SU-DHL-6 (cell line): ENCODE data around the gene ADCY3.

Experiments used
- H2AFZ ChIP-seq: fragments of 200-600 bp; sonication (generic); 2 replicates; pipeline ENCODE4 v1.6.1; 2014; ENCODE audit warnings: low read depth, mild to moderate bottlenecking, moderate library complexity, mixed read lengths, antibody characterized with exemption, low read length; ENCODE audit not compliant: severe bottlenecking
- H3F3A ChIP-seq: fragments of 200-600 bp; shearing (Covaris generic); 2 replicates; pipeline ENCODE4 v1.6.0; 2016; ENCODE audit warnings: antibody characterized with exemption, mild to moderate bottlenecking; ENCODE audit not compliant: insufficient read depth
- H3K27ac ChIP-seq: fragments of 200-600 bp; sonication (generic); 2 replicates; pipeline ENCODE4 v1.5.1; 2016; ENCODE audit warnings: low read depth, mild to moderate bottlenecking, low read length, moderate library complexity, mixed read lengths
- H3K27me3 ChIP-seq: fragments of 200-600 bp; sonication (generic), shearing (Covaris generic); 2 replicates; pipeline ENCODE4 v1.6.0; 2014; ENCODE audit warnings: mild to moderate bottlenecking, low read length
- H3K36me3 ChIP-seq: fragments of 200-600 bp; sonication (generic); 2 replicates; pipeline ENCODE4 v1.6.1; 2014; ENCODE audit warnings: mild to moderate bottlenecking, low read length, mixed read lengths
- H3K4me2 ChIP-seq: fragments of 300-600, 200-600 bp; shearing (Covaris generic), sonication (generic); 2 replicates; pipeline ENCODE4 v1.6.0; 2014; ENCODE audit warnings: low read length, low read depth, mild to moderate bottlenecking; ENCODE audit not compliant: poor library complexity, severe bottlenecking
- H3K4me3 ChIP-seq: fragments of 200-600 bp; sonication (generic); 2 replicates; pipeline ENCODE4 v1.5.1; 2014; ENCODE audit warnings: antibody characterized with exemption, low read length, mild to moderate bottlenecking, mixed read lengths; ENCODE audit not compliant: insufficient read depth, poor library complexity, severe bottlenecking
- H3K79me2 ChIP-seq: fragments of 200-600 bp; sonication (generic); 2 replicates; pipeline ENCODE4 v1.6.1; 2014; ENCODE audit warnings: mild to moderate bottlenecking, low read length, moderate library complexity; ENCODE audit not compliant: insufficient read depth
- H3K9ac ChIP-seq: fragments of 200-600 bp; sonication (generic); 2 replicates; pipeline ENCODE4 v1.7.0; 2014; ENCODE audit warnings: mild to moderate bottlenecking, low read length
- H3K9me2 ChIP-seq: fragments of 200-600 bp; sonication (generic); replicated peaks from 2 replicates; pipeline ENCODE4 v1.6.1; 2014; ENCODE audit warnings: low read length; ENCODE audit not compliant: insufficient read depth
- H3K9me3 ChIP-seq: fragments of 200-600 bp; sonication (generic); 2 replicates; pipeline ENCODE4 v1.6.1; 2014; ENCODE audit warnings: low read length, mixed read lengths; ENCODE audit not compliant: insufficient read depth
- H4K20me1 ChIP-seq: fragments of 200-600 bp; sonication (generic); 2 replicates; pipeline ENCODE4 v1.6.1; 2014; ENCODE audit warnings: low read depth, mild to moderate bottlenecking, antibody characterized with exemption, low read length, moderate library complexity, mixed read lengths
- CTCF ChIP-seq: fragments of 200-600 bp; sonication (generic); IDR thresholded peaks from one replicate; pipeline ENCODE4 v1.5.1; 2017; ENCODE audit warnings: antibody characterized with exemption, mild to moderate bottlenecking, low read length, moderate library complexity; ENCODE audit not compliant: insufficient read depth, poor library complexity, severe bottlenecking
- EZH2phosphoT487 ChIP-seq: fragments of 200-600 bp; sonication (generic), shearing (Covaris generic); conservative IDR thresholded peaks from 2 replicates; pipeline ENCODE4 v1.6.1; 2018; ENCODE audit warnings: mild to moderate bottlenecking, antibody characterized with exemption, low read length, moderate library complexity, mixed read lengths

Gene ADCY3

GRCh38 chr2:24827321-24828237 is 92.5 kb downstream of the ADCY3 start:
- H3F3A ChIP-seq = peaks cover 6% of the 10 kb centered on the region; the same call in 1 of the 2 replicates
- no peak overlapping the region for H3K27ac ChIP-seq
- no peaks in the 10 kb centered on the region for H3K9me2 ChIP-seq
- H3K9ac ChIP-seq = no peak overlapping the region
- H3K79me2 ChIP-seq = no peaks in the 10 kb centered on the region
- no peaks in the 10 kb centered on the region for H3K9me3 ChIP-seq
- no peaks in the 10 kb centered on the region for H4K20me1 ChIP-seq
- no peak overlapping the region for H3K4me3 ChIP-seq
- H3K36me3 ChIP-seq = no peaks in the 10 kb centered on the region
- no peaks in the 10 kb centered on the region for H3K27me3 ChIP-seq
- no peak for TF ChIP-seq EZH2phosphoT487
- TF ChIP-seq CTCF = peak; percentile 88
- H3K4me2 ChIP-seq = no peak overlapping the region
- no peak overlapping the region for H2AFZ ChIP-seq

DNA sequence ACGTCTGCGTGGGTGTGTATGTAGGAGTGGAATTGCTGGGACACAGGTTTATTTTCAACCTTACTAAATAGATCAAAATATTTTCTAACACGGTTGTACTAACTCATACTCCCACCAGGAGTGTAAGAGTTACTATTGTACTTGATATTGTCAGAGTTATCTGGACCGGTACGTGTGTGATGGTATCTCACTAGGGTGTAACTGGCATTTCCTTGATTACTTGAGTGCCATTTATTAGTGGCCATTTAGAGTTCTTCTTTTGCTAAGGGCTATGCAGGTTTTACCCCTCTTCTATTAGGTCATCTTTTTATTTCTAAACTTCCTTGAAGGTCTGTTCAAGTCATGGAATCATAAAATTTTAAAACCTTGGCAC is 93.3 kb downstream of the ADCY3 start:
- H3K27me3 ChIP-seq = no peaks in the 10 kb centered on the region
- no peaks in the 10 kb centered on the region for H4K20me1 ChIP-seq
- H3K79me2 ChIP-seq = no peaks in the 10 kb centered on the region
- H3K9me3 ChIP-seq = no peaks in the 10 kb centered on the region
- H3K4me2 ChIP-seq = no peak overlapping the region
- peaks cover 6% of the 10 kb centered on the region; the same call in 1 of the 2 replicates for H3F3A ChIP-seq
- no peaks in the 10 kb centered on the region for H3K36me3 ChIP-seq
- no peak overlapping the region for H2AFZ ChIP-seq
- H3K4me3 ChIP-seq = no peak overlapping the region
- H3K9me2 ChIP-seq = no peaks in the 10 kb centered on the region
- no peak overlapping the region for H3K9ac ChIP-seq
- H3K27ac ChIP-seq = no peak overlapping the region
- TF ChIP-seq CTCF = no peak
- no peak for TF ChIP-seq EZH2phosphoT487

- no peak for TF ChIP-seq EZH2phosphoT487
- TF ChIP-seq CTCF = no peak
- H3K9me2 ChIP-seq = no peaks in the 10 kb centered on the region
- H3K27me3 ChIP-seq = no peaks in the 10 kb centered on the region
- no peak overlapping the region for H3K4me3 ChIP-seq
- no peaks in the 10 kb centered on the region for H3K9me3 ChIP-seq
- no peak overlapping the region for H3K4me2 ChIP-seq
- no peaks in the 10 kb centered on the region; the same call in 1 of the 2 replicates for H4K20me1 ChIP-seq
- peaks cover 6% of the 10 kb centered on the region; the same call in 1 of the 2 replicates for H3F3A ChIP-seq
- H3K36me3 ChIP-seq = no peaks in the 10 kb centered on the region
- no peak overlapping the region for H3K27ac ChIP-seq
- no peak overlapping the region for H3K9ac ChIP-seq
- H3K79me2 ChIP-seq = no peaks in the 10 kb centered on the region
- no peak overlapping the region for H2AFZ ChIP-seq
These were observed 93.9 kb downstream of the ADCY3 start for GRCh38 chr2:24825883-24826772.
